Measurements from ENCODE around the gene SLC45A2. TPM values are rescaled to one million over a fixed set of nuclear protein-coding genes. Genes with fewer than 3 reads are reported as not detected.

Gene SLC45A2
- total and polyA plus RNA-seq, 4 donors = 0.03 to 0.40 TPM; not detected in 2

DNA sequence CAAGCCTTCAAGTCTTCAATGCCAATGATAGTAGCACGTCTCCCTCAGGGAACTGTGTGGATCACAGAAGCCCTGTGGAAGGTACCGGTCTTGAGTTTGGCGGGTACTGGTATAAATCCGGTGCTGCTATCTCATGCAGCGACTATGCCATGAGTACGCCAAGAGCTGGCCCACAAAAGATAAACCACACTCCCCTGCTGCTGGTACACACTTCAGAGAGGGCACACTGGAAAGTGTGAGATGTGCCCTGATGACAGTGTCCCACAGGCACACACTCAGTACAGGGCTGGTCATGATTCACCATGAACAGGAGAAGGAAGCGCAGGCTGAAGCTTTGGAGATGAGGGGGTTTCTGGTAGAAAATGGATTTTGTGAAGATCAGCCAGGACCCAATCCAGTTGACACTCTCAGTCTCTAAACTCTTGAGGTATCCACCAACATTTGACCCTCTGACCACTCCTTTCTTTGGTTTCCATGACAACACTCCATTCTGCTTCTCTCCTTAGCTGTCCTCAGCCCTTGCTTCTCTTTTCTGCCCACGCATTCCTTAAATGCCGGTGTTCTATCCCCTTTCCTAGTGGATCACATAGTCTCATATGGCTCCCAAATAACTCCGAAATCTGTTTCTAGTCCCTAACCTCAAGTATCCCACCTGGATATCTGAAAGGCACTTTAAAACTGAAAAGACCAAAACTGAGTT lies 18.3 kb upstream of the SLC45A2 start:
- DNase-seq (no peak), ATAC-seq (ENCODE audit: insufficient read depth, low FRiP score) (no peak)
- H3K4me1 ChIP-seq (ENCODE audit: control insufficient read depth in 5 of 5, insufficient read depth in 5 of 5, low read length in 5 of 5) = peaks cover 0 to 30% (median 2%) of the 10 kb centered on the region in 5 donors
- H3K4me3 ChIP-seq = no peak overlapping the region
- TF ChIP-seq, protein P1, sequence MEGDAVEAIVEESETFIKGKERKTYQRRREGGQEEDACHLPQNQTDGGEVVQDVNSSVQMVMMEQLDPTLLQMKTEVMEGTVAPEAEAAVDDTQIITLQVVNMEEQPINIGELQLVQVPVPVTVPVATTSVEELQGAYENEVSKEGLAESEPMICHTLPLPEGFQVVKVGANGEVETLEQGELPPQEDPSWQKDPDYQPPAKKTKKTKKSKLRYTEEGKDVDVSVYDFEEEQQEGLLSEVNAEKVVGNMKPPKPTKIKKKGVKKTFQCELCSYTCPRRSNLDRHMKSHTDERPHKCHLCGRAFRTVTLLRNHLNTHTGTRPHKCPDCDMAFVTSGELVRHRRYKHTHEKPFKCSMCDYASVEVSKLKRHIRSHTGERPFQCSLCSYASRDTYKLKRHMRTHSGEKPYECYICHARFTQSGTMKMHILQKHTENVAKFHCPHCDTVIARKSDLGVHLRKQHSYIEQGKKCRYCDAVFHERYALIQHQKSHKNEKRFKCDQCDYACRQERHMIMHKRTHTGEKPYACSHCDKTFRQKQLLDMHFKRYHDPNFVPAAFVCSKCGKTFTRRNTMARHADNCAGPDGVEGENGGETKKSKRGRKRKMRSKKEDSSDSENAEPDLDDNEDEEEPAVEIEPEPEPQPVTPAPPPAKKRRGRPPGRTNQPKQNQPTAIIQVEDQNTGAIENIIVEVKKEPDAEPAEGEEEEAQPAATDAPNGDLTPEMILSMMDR (IDR thresholded peaks at IDR 0.05; ENCODE audit: control extremely low read depth, extremely low read depth) = no peak
- H3K9me3 ChIP-seq (ENCODE audit: control insufficient read depth in 4 of 4, insufficient read depth in 3 of 4, low read length in 3 of 4) = no peaks in the 10 kb centered on the region
- H3K27me3 ChIP-seq (ENCODE audit: control insufficient read depth in 3 of 3, insufficient read depth in 3 of 3, low read length in 2 of 3) = no peaks in the 10 kb centered on the region
- H3K27ac ChIP-seq (ENCODE audit: low read depth in 1 of 2, low read length in 1 of 2) = no peak overlapping the region
- peaks cover 3 to 21% (median 7%) of the 10 kb centered on the region in 4 donors for H3K36me3 ChIP-seq (ENCODE audit: control insufficient read depth in 4 of 4, insufficient read depth in 4 of 4, low read length in 4 of 4)
- 96 to 99% methylated on average over 10 of the region's 10 CpGs for WGBS, 2 donors
- H3K9ac ChIP-seq (ENCODE audit: insufficient read depth in 1 of 2, low read length in 2 of 2) = no peak overlapping the region

DNA sequence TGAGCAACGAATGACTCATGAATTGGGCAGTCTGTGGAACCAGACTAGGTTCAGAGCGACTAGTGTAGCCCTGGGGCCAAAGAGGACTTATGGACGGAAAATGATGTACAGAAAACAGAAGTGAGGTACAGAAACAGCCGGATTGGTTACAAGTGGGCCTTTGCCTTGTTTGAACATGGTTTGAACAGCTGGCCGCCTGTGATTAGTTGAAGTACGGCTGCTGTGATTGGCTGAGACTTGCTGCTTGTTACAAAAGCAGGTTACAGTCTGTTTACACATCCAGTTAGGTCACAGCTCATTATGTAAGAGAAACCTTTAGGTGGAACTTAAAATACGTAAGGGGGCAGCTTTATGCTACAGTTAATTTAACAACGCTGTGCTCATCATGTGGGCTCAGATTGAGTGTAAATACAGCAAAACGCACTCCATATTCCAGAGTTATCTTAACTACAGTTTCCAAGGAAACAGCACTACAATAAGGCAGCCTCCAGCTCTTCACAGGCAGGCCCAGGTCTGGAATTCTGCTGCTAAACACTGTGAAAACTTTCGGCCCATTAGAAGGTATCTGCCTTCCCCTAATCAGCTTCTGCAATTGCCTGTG lies 16.8 kb upstream of the SLC45A2 start:
- Histone ChIP-seq H3K4me1 (ENCODE audit: control insufficient read depth in 5 of 5, insufficient read depth in 5 of 5, low read length in 5 of 5) (peaks cover 0 to 28% (median 2%) of the 10 kb centered on the region in 5 donors), H3K9me3 (ENCODE audit: control insufficient read depth in 4 of 4, insufficient read depth in 3 of 4, low read length in 3 of 4) (no peaks in the 10 kb centered on the region), H3K9ac (ENCODE audit: insufficient read depth in 1 of 2, low read length in 2 of 2) (peak overlapping the region; percentile 16 to 54), H3K4me3 (no peak overlapping the region), H3K36me3 (ENCODE audit: control insufficient read depth in 4 of 4, insufficient read depth in 4 of 4, low read length in 4 of 4) (peaks cover 3 to 21% (median 7%) of the 10 kb centered on the region in 4 donors), H3K27ac (ENCODE audit: low read depth in 1 of 2, low read length in 1 of 2) (peak overlapping the region in 1 of 2 donors; percentile 90), H3K27me3 (ENCODE audit: control insufficient read depth in 3 of 3, insufficient read depth in 3 of 3, low read length in 2 of 3) (no peaks in the 10 kb centered on the region)
- DNase-seq = peak; percentile 84 to 91 (median 90)
- peak; percentile 62 for ATAC-seq (ENCODE audit: insufficient read depth, low FRiP score)
- TF ChIP-seq, protein P1 (IDR thresholded peaks at IDR 0.05; ENCODE audit: control extremely low read depth, extremely low read depth) = no peak
- whole genome bisulfite sequencing, 2 donors = 51 to 56% methylated on average over 10 of the region's 10 CpGs

DNA sequence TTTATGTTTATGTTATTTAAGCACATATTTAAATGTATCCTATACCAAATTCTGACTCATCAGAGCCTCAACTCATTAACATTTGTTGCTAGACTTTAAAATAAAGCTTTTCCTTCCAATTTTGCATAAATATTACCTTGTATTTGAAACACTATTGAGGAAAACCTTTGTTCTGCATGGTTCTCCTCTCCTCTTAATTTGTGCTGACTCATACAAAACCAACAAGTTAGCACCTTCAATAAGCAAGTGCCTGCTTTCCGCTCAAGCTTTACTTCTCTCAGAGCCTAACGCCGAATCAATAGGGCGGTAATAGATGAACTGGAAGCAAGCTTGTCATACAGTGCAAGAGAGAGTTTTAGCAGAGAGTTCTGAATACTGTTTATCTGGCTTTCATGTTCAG lies 15.5 kb upstream of the SLC45A2 start:
- Histone ChIP-seq H3K27ac (ENCODE audit: low read depth in 1 of 2, low read length in 1 of 2) (no peak overlapping the region), H3K9me3 (ENCODE audit: control insufficient read depth in 4 of 4, insufficient read depth in 3 of 4, low read length in 3 of 4) (no peaks in the 10 kb centered on the region), H3K36me3 (ENCODE audit: control insufficient read depth in 4 of 4, insufficient read depth in 4 of 4, low read length in 4 of 4) (peaks cover 3 to 19% (median 7%) of the 10 kb centered on the region in 4 donors), H3K27me3 (ENCODE audit: control insufficient read depth in 3 of 3, insufficient read depth in 3 of 3, low read length in 2 of 3) (no peaks in the 10 kb centered on the region), H3K9ac (ENCODE audit: insufficient read depth in 1 of 2, low read length in 2 of 2) (no peak overlapping the region), H3K4me1 (ENCODE audit: control insufficient read depth in 5 of 5, insufficient read depth in 5 of 5, low read length in 5 of 5) (peaks cover 0 to 19% (median 2%) of the 10 kb centered on the region in 5 donors), H3K4me3 (no peak overlapping the region)
- DNase-seq = no peak
- ATAC-seq (ENCODE audit: insufficient read depth, low FRiP score) = no peak
- 98 to 99% methylated on average over 4 of the region's 4 CpGs for WGBS, 2 donors
- TF ChIP-seq, protein P1 (IDR thresholded peaks at IDR 0.05; ENCODE audit: control extremely low read depth, extremely low read depth) = no peak
